Measurements from ENCODE around the gene GOLGA3. TPM values are rescaled to one million over a fixed set of nuclear protein-coding genes. Genes with fewer than 3 reads are reported as not detected.

Gene GOLGA3
- polyA plus RNA-seq, 1 donor (not counting 4 experiments of a cell fraction or from before 2014, with no cell fraction given): 11.0 TPM

GRCh38 chr12:132813443-132813842, 15.2 kb downstream of the GOLGA3 start:
- Histone ChIP-seq H3K9me3 (ENCODE audit: control insufficient read depth, low read depth, low read length) (no peaks in the 10 kb centered on the region), H3K27me3 (ENCODE audit: control insufficient read depth, extremely low read depth, insufficient read depth, low read length) (no peaks in the 10 kb centered on the region), H3K27ac (ENCODE audit: control insufficient read depth, insufficient read depth, low read length) (no peak overlapping the region), H3K79me2 (ENCODE audit: control insufficient read depth, insufficient read depth, low read length) (peaks cover 5% of the 10 kb centered on the region), H2AFZ (ENCODE audit: control insufficient read depth, low read length) (no peak overlapping the region), H3K4me2 (ENCODE audit: control insufficient read depth, extremely low read depth, insufficient read depth, low read depth, low read length) (no peak overlapping the region), H3K4me3 (ENCODE audit: control insufficient read depth in 2 of 3, extremely low read depth in 1 of 3, insufficient read depth in 2 of 3, low read depth in 1 of 3, low read length in 3 of 3) (no peak overlapping the region), H3K4me1 (ENCODE audit: control insufficient read depth, extremely low read depth, insufficient read depth, low read length) (no peaks in the 10 kb centered on the region), H4K20me1 (ENCODE audit: control insufficient read depth, extremely low read depth, insufficient read depth, low read length) (no peaks in the 10 kb centered on the region), H3K36me3 (ENCODE audit: control insufficient read depth in 2 of 2, extremely low read depth in 1 of 2, insufficient read depth in 2 of 2, low read length in 2 of 2) (peaks cover 26 to 34% of the 10 kb centered on the region in 2 experiments), H3K9ac (ENCODE audit: control insufficient read depth, extremely low read depth, insufficient read depth, low read length) (no peak overlapping the region), H3K9me1 (ENCODE audit: control insufficient read depth, extremely low read depth, insufficient read depth, low read length) (no peaks in the 10 kb centered on the region)
- DNase-seq (ENCODE audit: low read depth, low spot score): no peak
- no peak for FAIRE-seq
- TF ChIP-seq, protein P1, sequence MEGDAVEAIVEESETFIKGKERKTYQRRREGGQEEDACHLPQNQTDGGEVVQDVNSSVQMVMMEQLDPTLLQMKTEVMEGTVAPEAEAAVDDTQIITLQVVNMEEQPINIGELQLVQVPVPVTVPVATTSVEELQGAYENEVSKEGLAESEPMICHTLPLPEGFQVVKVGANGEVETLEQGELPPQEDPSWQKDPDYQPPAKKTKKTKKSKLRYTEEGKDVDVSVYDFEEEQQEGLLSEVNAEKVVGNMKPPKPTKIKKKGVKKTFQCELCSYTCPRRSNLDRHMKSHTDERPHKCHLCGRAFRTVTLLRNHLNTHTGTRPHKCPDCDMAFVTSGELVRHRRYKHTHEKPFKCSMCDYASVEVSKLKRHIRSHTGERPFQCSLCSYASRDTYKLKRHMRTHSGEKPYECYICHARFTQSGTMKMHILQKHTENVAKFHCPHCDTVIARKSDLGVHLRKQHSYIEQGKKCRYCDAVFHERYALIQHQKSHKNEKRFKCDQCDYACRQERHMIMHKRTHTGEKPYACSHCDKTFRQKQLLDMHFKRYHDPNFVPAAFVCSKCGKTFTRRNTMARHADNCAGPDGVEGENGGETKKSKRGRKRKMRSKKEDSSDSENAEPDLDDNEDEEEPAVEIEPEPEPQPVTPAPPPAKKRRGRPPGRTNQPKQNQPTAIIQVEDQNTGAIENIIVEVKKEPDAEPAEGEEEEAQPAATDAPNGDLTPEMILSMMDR (optimal IDR thresholded peaks at IDR 0.05 in 1 of 3, IDR thresholded peaks at IDR 0.05 in 1 of 3, conservative IDR thresholded peaks at IDR 0.05 in 1 of 3; ENCODE audit: extremely low read depth in 1 of 3, insufficient read depth in 2 of 3, low read length in 3 of 3): no peak
- no peak for TF ChIP-seq EZH2 (IDR thresholded peaks at IDR 0.05; ENCODE audit: low read length)
- dilution Hi-C loops (cut with MboI; ENCODE audit: extremely low pct_ligation_motif_present, low sequenced_read_pairs): no loop called here

- Histone ChIP-seq H4K20me1 (ENCODE audit: control insufficient read depth, extremely low read depth, insufficient read depth, low read length) (no peaks in the 10 kb centered on the region), H3K27ac (ENCODE audit: control insufficient read depth, insufficient read depth, low read length) (no peak overlapping the region), H3K4me2 (ENCODE audit: control insufficient read depth, extremely low read depth, insufficient read depth, low read depth, low read length) (no peak overlapping the region), H2AFZ (ENCODE audit: control insufficient read depth, low read length) (no peak overlapping the region), H3K4me3 (ENCODE audit: control insufficient read depth in 2 of 3, extremely low read depth in 1 of 3, insufficient read depth in 2 of 3, low read depth in 1 of 3, low read length in 3 of 3) (no peak overlapping the region), H3K4me1 (ENCODE audit: control insufficient read depth, extremely low read depth, insufficient read depth, low read length) (no peaks in the 10 kb centered on the region), H3K9ac (ENCODE audit: control insufficient read depth, extremely low read depth, insufficient read depth, low read length) (no peak overlapping the region), H3K36me3 (ENCODE audit: control insufficient read depth in 2 of 2, extremely low read depth in 1 of 2, insufficient read depth in 2 of 2, low read length in 2 of 2) (peaks cover 29 to 40% of the 10 kb centered on the region in 2 experiments), H3K79me2 (ENCODE audit: control insufficient read depth, insufficient read depth, low read length) (peaks cover 4% of the 10 kb centered on the region), H3K9me1 (ENCODE audit: control insufficient read depth, extremely low read depth, insufficient read depth, low read length) (no peaks in the 10 kb centered on the region), H3K9me3 (ENCODE audit: control insufficient read depth, low read depth, low read length) (no peaks in the 10 kb centered on the region), H3K27me3 (ENCODE audit: control insufficient read depth, extremely low read depth, insufficient read depth, low read length) (no peaks in the 10 kb centered on the region)
- dilution Hi-C loops (cut with MboI; ENCODE audit: extremely low pct_ligation_motif_present, low sequenced_read_pairs): no loop called here
- DNase-seq (ENCODE audit: low read depth, low spot score): no peak
- no peak for FAIRE-seq
- TF ChIP-seq, protein P1 (optimal IDR thresholded peaks at IDR 0.05 in 1 of 3, IDR thresholded peaks at IDR 0.05 in 1 of 3, conservative IDR thresholded peaks at IDR 0.05 in 1 of 3; ENCODE audit: extremely low read depth in 1 of 3, insufficient read depth in 2 of 3, low read length in 3 of 3): no peak
- TF ChIP-seq EZH2 (IDR thresholded peaks at IDR 0.05; ENCODE audit: low read length): no peak
Observed at GRCh38 chr12:132812631-132813305, 15.9 kb downstream of the GOLGA3 start.

Measured in keratinocyte (primary cell).